Eye (tissue), 1 donor: ENCODE measurements around the gene SERGEF.
"Not testable (repeated sequence)": the region's sequence is repeated elsewhere in the genome, so short reads cannot be mapped to it uniquely, and the experiment has no call there.

Source experiments
- DNase-seq: peaks from one replicate; pipeline ENCODE4 v3.0.0-alpha.2; 2015

Gene SERGEF

GRCh38 chr11:17898782-17899181, 114.1 kb downstream of the SERGEF start:
- DNase-seq, result no peak

GRCh38 chr11:17898071-17898470, 114.8 kb downstream of the SERGEF start:
- no peak for DNase-seq

- no peak for DNase-seq
Measured at GRCh38 chr11:17897495-17897894, 115.4 kb downstream of the SERGEF start.

GRCh38 chr11:17896496-17897151, 116.2 kb downstream of the SERGEF start:
- not testable (repeated sequence) for DNase-seq

- DNase-seq, result peak; percentile 46
Measured at GRCh38 chr11:17894929-17895658, 117.8 kb downstream of the SERGEF start.

- no peak for DNase-seq
Measured at GRCh38 chr11:17892409-17892808, 120.4 kb downstream of the SERGEF start.

- peak; percentile 17 for DNase-seq
Measured at GRCh38 chr11:17890325-17890724, 122.5 kb downstream of the SERGEF start.

GRCh38 chr11:17887779-17888178, 125.1 kb downstream of the SERGEF start:
- DNase-seq, result peak; percentile 90

- no peak for DNase-seq
Measured at GRCh38 chr11:17883946-17884345, 128.9 kb downstream of the SERGEF start.

GRCh38 chr11:17883057-17883456, 129.8 kb downstream of the SERGEF start:
- no peak for DNase-seq

- no peak for DNase-seq
Measured at GRCh38 chr11:17878743-17879142, 134.1 kb downstream of the SERGEF start.

GRCh38 chr11:17877886-17878285, 135.0 kb downstream of the SERGEF start:
- no peak for DNase-seq

- no peak for DNase-seq
Measured at GRCh38 chr11:17876827-17877226, 136.0 kb downstream of the SERGEF start.

- DNase-seq, result no peak
Measured at GRCh38 chr11:17875891-17876290, 137.0 kb downstream of the SERGEF start.

GRCh38 chr11:17873586-17873985, 139.3 kb downstream of the SERGEF start:
- DNase-seq, result no peak

GRCh38 chr11:17868398-17868797, 144.4 kb downstream of the SERGEF start:
- DNase-seq, result not testable (repeated sequence)

- no peak for DNase-seq
Measured at GRCh38 chr11:17867341-17867740, 145.5 kb downstream of the SERGEF start.

- DNase-seq, result no peak
Measured at GRCh38 chr11:17865765-17866428, 146.9 kb downstream of the SERGEF start.

GRCh38 chr11:17864478-17864941, 148.3 kb downstream of the SERGEF start:
- no peak for DNase-seq

GRCh38 chr11:17861036-17861755, 151.7 kb downstream of the SERGEF start:
- no peak for DNase-seq

GRCh38 chr11:17859552-17859951, 153.3 kb downstream of the SERGEF start:
- DNase-seq, result no peak

GRCh38 chr11:17855531-17856290, 157.1 kb downstream of the SERGEF start:
- DNase-seq, result no peak
